ENCODE results near the gene COL25A1.

The COL25A1 gene

GRCh38 chr4:109182696-109183095 lies 119.8 kb downstream of the COL25A1 start:
- Histone ChIP-seq H3K79me2 (ENCODE audit: low read length) (no peaks in the 10 kb centered on the region), H3K4me2 (ENCODE audit: low read length) (no peak overlapping the region), H3K9ac (ENCODE audit: low read length) (no peak overlapping the region), H3K4me1 (ENCODE audit: low read length) (no peaks in the 10 kb centered on the region), H4K20me1 (ENCODE audit: insufficient read depth, low read length) (no peaks in the 10 kb centered on the region), H3K27ac (ENCODE audit: low read length) (no peak overlapping the region), H3K9me3 (ENCODE audit: insufficient read depth, low read length) (no peaks in the 10 kb centered on the region), H3K36me3 (replicated peaks; ENCODE audit: low read depth, low read length) (no peaks in the 10 kb centered on the region), H3K27me3 (ENCODE audit: low read depth, low read length) (no peaks in the 10 kb centered on the region), H2AFZ (ENCODE audit: low read depth, low read length) (no peak overlapping the region), H3K4me3 (ENCODE audit: low read length) (no peak overlapping the region)
- no peak for TF ChIP-seq EZH2phosphoT487 (IDR thresholded peaks at IDR 0.05; ENCODE audit: low read depth)

- no peak overlapping the region for H2AFZ ChIP-seq (ENCODE audit: low read depth, low read length)
- H3K79me2 ChIP-seq (ENCODE audit: low read length) = no peaks in the 10 kb centered on the region
- H3K9me3 ChIP-seq (ENCODE audit: insufficient read depth, low read length) = no peaks in the 10 kb centered on the region
- H3K4me2 ChIP-seq (ENCODE audit: low read length) = no peak overlapping the region
- no peaks in the 10 kb centered on the region for H3K27me3 ChIP-seq (ENCODE audit: low read depth, low read length)
- no peaks in the 10 kb centered on the region for H3K36me3 ChIP-seq (replicated peaks; ENCODE audit: low read depth, low read length)
- no peaks in the 10 kb centered on the region for H4K20me1 ChIP-seq (ENCODE audit: insufficient read depth, low read length)
- TF ChIP-seq EZH2phosphoT487 (IDR thresholded peaks at IDR 0.05; ENCODE audit: low read depth) (no peak), CTCF (IDR thresholded peaks at IDR 0.05; ENCODE audit: low read depth, low read length) (no peak)
- no peak overlapping the region for H3K4me3 ChIP-seq (ENCODE audit: low read length)
- H3K9ac ChIP-seq (ENCODE audit: low read length) = no peak overlapping the region
- no peak overlapping the region for H3K27ac ChIP-seq (ENCODE audit: low read length)
- H3K4me1 ChIP-seq (ENCODE audit: low read length) = no peaks in the 10 kb centered on the region
These were observed 123.4 kb downstream of the COL25A1 start for GRCh38 chr4:109179061-109179460.

GRCh38 chr4:109177096-109177810 lies 125.2 kb downstream of the COL25A1 start:
- Histone ChIP-seq H3K36me3 (replicated peaks; ENCODE audit: low read depth, low read length) (no peaks in the 10 kb centered on the region), H3K4me2 (ENCODE audit: low read length) (no peak overlapping the region), H3K9ac (ENCODE audit: low read length) (no peak overlapping the region), H3K4me1 (ENCODE audit: low read length) (no peaks in the 10 kb centered on the region), H3K27ac (ENCODE audit: low read length) (no peak overlapping the region), H2AFZ (ENCODE audit: low read depth, low read length) (no peak overlapping the region), H3K4me3 (ENCODE audit: low read length) (no peak overlapping the region), H3K79me2 (ENCODE audit: low read length) (no peaks in the 10 kb centered on the region), H3K9me3 (ENCODE audit: insufficient read depth, low read length) (no peaks in the 10 kb centered on the region), H4K20me1 (ENCODE audit: insufficient read depth, low read length) (no peaks in the 10 kb centered on the region), H3K27me3 (ENCODE audit: low read depth, low read length) (no peaks in the 10 kb centered on the region)
- TF ChIP-seq EZH2phosphoT487 (IDR thresholded peaks at IDR 0.05; ENCODE audit: low read depth) (no peak), CTCF (IDR thresholded peaks at IDR 0.05; ENCODE audit: low read depth, low read length) (no peak)

- Histone ChIP-seq H3K9ac (ENCODE audit: low read length) (no peak overlapping the region), H3K27ac (ENCODE audit: low read length) (no peak overlapping the region), H3K27me3 (ENCODE audit: low read depth, low read length) (no peaks in the 10 kb centered on the region), H3K9me3 (ENCODE audit: insufficient read depth, low read length) (no peaks in the 10 kb centered on the region), H4K20me1 (ENCODE audit: insufficient read depth, low read length) (no peaks in the 10 kb centered on the region), H2AFZ (ENCODE audit: low read depth, low read length) (no peak overlapping the region), H3K4me3 (ENCODE audit: low read length) (no peak overlapping the region), H3K4me1 (ENCODE audit: low read length) (no peaks in the 10 kb centered on the region), H3K79me2 (ENCODE audit: low read length) (no peaks in the 10 kb centered on the region), H3K36me3 (replicated peaks; ENCODE audit: low read depth, low read length) (no peaks in the 10 kb centered on the region), H3K4me2 (ENCODE audit: low read length) (no peak overlapping the region)
- TF ChIP-seq CTCF (IDR thresholded peaks at IDR 0.05; ENCODE audit: low read depth, low read length) = no peak
- no peak for TF ChIP-seq EZH2phosphoT487 (IDR thresholded peaks at IDR 0.05; ENCODE audit: low read depth)
These were observed 128.1 kb downstream of the COL25A1 start for GRCh38 chr4:109174224-109174953.
